Measurements from ENCODE around the gene IMPG2. TPM values are rescaled to one million over a fixed set of nuclear protein-coding genes. Genes with fewer than 3 reads are reported as not detected.
A peak's percentile ranks its signal among the peaks of the same experiment; 100 is the strongest.

The IMPG2 gene
- total and polyA plus RNA-seq, 7 donors: 0.07 to 1.4 (median 0.66) TPM; not detected in 2

- Histone ChIP-seq H3K36me3 (no peaks in the 10 kb centered on the region), H3K9me3 (no peaks in the 10 kb centered on the region), H3K27me3 (no peaks in the 10 kb centered on the region), H3K4me3 (no peak overlapping the region), H3K4me1 (peaks cover 0 to 5% (median 1%) of the 10 kb centered on the region in 4 donors), H3K27ac (no peak overlapping the region)
- TF ChIP-seq EP300 (IDR thresholded peaks at IDR 0.05) (no peak), POLR2AphosphoS5 (IDR thresholded peaks at IDR 0.05) (no peak)
- 82 to 83% methylated on average over 4 of the region's 4 CpGs for WGBS, 2 donors
- no peak for DNase-seq
- intact Hi-C loops (cut with DNase I): no loop called here
Observed at GRCh38 chr3:101224739-101225138, 95.6 kb downstream of the IMPG2 start.

GRCh38 chr3:101223016-101223415 lies 97.4 kb downstream of the IMPG2 start:
- TF ChIP-seq EP300 (IDR thresholded peaks at IDR 0.05) (no peak), POLR2A (IDR thresholded peaks at IDR 0.05) (no peak), CTCF (IDR thresholded peaks at IDR 0.05) (no peak), POLR2AphosphoS5 (IDR thresholded peaks at IDR 0.05) (no peak)
- no peak overlapping the region for H3K27ac ChIP-seq
- H3K9me3 ChIP-seq: no peaks in the 10 kb centered on the region
- no peaks in the 10 kb centered on the region for H3K4me1 ChIP-seq
- no peaks in the 10 kb centered on the region for H3K36me3 ChIP-seq
- WGBS, 2 donors: 81 to 86% methylated on average over 3 of the region's 3 CpGs
- intact Hi-C loops (cut with DNase I): no loop called here
- no peaks in the 10 kb centered on the region for H3K27me3 ChIP-seq
- no peak for DNase-seq
- no peak overlapping the region for H3K4me3 ChIP-seq

GRCh38 chr3:101219842-101220560 lies 100.4 kb downstream of the IMPG2 start:
- DNase-seq: no peak
- Histone ChIP-seq H3K27ac (no peak overlapping the region), H3K36me3 (no peaks in the 10 kb centered on the region), H3K27me3 (no peaks in the 10 kb centered on the region), H3K4me3 (no peak overlapping the region), H3K9me3 (no peaks in the 10 kb centered on the region), H3K4me1 (no peaks in the 10 kb centered on the region)
- TF ChIP-seq EP300 (IDR thresholded peaks at IDR 0.05) (no peak), POLR2A (IDR thresholded peaks at IDR 0.05) (no peak), CTCF (IDR thresholded peaks at IDR 0.05) (no peak), POLR2AphosphoS5 (IDR thresholded peaks at IDR 0.05) (no peak)
- 87 to 88% methylated on average over 4 of the region's 4 CpGs for WGBS, 2 donors
- intact Hi-C loops (cut with DNase I): no loop called here

GRCh38 chr3:101217472-101218245 lies 102.7 kb downstream of the IMPG2 start:
- TF ChIP-seq POLR2A (IDR thresholded peaks at IDR 0.05) (no peak), CTCF (IDR thresholded peaks at IDR 0.05) (no peak), POLR2AphosphoS5 (IDR thresholded peaks at IDR 0.05) (no peak), EP300 (IDR thresholded peaks at IDR 0.05) (no peak)
- no peak for DNase-seq
- Histone ChIP-seq H3K9me3 (no peaks in the 10 kb centered on the region), H3K4me1 (no peaks in the 10 kb centered on the region), H3K4me3 (no peak overlapping the region), H3K27ac (no peak overlapping the region), H3K27me3 (no peaks in the 10 kb centered on the region), H3K36me3 (no peaks in the 10 kb centered on the region)
- intact Hi-C loops (cut with DNase I): no loop called here
- WGBS, 2 donors: 70 to 76% methylated on average over 3 of the region's 3 CpGs

GRCh38 chr3:101216710-101217465 lies 103.5 kb downstream of the IMPG2 start:
- H3K9me3 ChIP-seq: no peaks in the 10 kb centered on the region
- H3K4me3 ChIP-seq: no peak overlapping the region
- 77 to 86% methylated on average over 3 of the region's 3 CpGs for WGBS, 2 donors
- H3K27me3 ChIP-seq: no peaks in the 10 kb centered on the region
- H3K4me1 ChIP-seq: no peaks in the 10 kb centered on the region
- TF ChIP-seq EP300 (IDR thresholded peaks at IDR 0.05) (no peak), POLR2AphosphoS5 (IDR thresholded peaks at IDR 0.05) (peak in 2 of 4 donors; percentile 36 to 57)
- intact Hi-C loops (cut with DNase I): no loop called here
- DNase-seq: peak; percentile 85
- no peaks in the 10 kb centered on the region for H3K36me3 ChIP-seq
- peak overlapping the region in 1 of 4 donors; percentile 9 for H3K27ac ChIP-seq

All from sigmoid colon (tissue), 7 donors.